ENCODE results near the gene ASH1L. TPM values are rescaled to one million over a fixed set of nuclear protein-coding genes. Genes with fewer than 3 reads are reported as not detected.

The ASH1L gene
- total and polyA plus RNA-seq, 9 of the 15 experiments (the other 6 are each of a cell fraction or from before 2014, with no cell fraction given): 2.0 to 23.3 (median 14.6) TPM

DNA sequence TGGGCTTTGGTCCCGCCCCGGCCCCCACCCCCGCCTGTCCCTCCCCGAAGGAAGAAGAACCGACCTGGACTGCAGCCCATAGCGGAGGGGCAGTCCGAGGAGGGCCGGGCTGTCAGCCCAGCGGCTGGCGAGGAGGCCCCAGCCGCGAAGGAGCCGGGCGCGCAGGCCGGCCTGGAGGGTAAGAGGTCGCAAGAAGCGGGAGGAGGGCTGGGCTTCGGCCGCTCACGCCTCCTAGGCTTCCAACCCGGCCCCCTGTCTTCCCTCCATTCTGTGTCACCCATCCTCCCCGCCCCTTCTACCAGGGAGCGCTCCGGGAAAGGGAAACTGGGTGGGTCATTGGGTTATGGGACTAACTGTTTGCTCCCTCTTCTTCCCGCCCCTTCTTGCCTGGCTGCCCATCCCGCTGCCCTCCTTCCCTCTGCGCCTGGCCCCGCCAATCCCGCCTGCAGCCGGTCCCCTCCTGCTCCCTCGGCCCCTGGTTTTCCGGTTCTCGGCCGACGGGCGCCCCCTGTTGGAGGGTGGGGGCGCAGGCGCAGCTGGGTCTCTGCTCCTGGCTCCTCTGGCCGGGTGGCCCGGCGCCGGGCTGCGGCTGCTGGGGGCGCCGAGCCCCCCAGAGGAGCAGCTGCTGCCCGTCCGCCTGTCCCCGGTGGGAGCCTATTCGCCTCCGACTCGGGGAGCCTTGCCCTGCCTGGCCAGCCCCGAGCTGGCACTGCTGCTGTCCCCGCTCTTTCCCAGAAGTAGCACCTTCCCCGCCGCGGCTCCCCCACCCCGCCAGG lies 239.5 kb downstream of the ASH1L start (continued):
- TF ChIP-seq HDAC1 (IDR thresholded peaks at IDR 0.05) (peak in 1 of 2 experiments; percentile 86; a peak in 2 of 4 replicates), RBFOX2 (IDR thresholded peaks at IDR 0.05; ENCODE audit: low read depth, low read length) (peak; percentile 59; the same call in 1 of the 2 replicates), NCOA4 (IDR thresholded peaks at IDR 0.05; ENCODE audit: partially characterized antibody) (no peak), HNRNPK (IDR thresholded peaks at IDR 0.05; ENCODE audit: low read depth, low read length, poor library complexity, severe bottlenecking) (peak; percentile 36), ZBED1 (IDR thresholded peaks at IDR 0.05) (no peak), ZBTB7A (IDR thresholded peaks at IDR 0.05; ENCODE audit: borderline replicate concordance, control insufficient read depth, low read depth, low read length) (peak; percentile 78; the same call in 1 of the 2 replicates), ESRRA (IDR thresholded peaks at IDR 0.05; ENCODE audit: borderline replicate concordance, low read depth) (peak; percentile 30), L3MBTL2 (IDR thresholded peaks at IDR 0.05) (peak; percentile 76), ATF6 (CRISPR knock-in tag; IDR thresholded peaks at IDR 0.05) (no peak), HDAC8 (tag; IDR thresholded peaks at IDR 0.05) (no peak), HNRNPL (IDR thresholded peaks at IDR 0.05; ENCODE audit: low read depth, low read length) (0 out of 2 replicates have a peak, but pooled peaks have one; percentile 20), GMEB1 (CRISPR knock-in tag; IDR thresholded peaks at IDR 0.05) (no peak), ZKSCAN1 (IDR thresholded peaks at IDR 0.05; ENCODE audit: low read depth, low read length) (0 out of 2 replicates have a peak, but pooled peaks have one; percentile 38), CTBP1 (IDR thresholded peaks at IDR 0.05; ENCODE audit: borderline replicate concordance) (peak; percentile 87; the same call in 1 of the 2 replicates), MTA1 (IDR thresholded peaks at IDR 0.05; ENCODE audit: borderline replicate concordance) (0 out of 2 replicates have a peak, but pooled peaks have one; percentile 35), FOXJ3 (CRISPR knock-in tag; IDR thresholded peaks at IDR 0.05) (no peak), KHSRP (IDR thresholded peaks at IDR 0.05) (no peak), NBN (IDR thresholded peaks at IDR 0.05; ENCODE audit: low read depth) (peak; percentile 85; the same call in 1 of the 2 replicates), SMARCC2 (IDR thresholded peaks at IDR 0.05; ENCODE audit: low read depth) (no peak), TBP (optimal IDR thresholded peaks at IDR 0.05; ENCODE audit: low read depth, low read length) (peak; percentile 32), TAF15 (IDR thresholded peaks at IDR 0.05; ENCODE audit: low read depth, low read length) (no peak), PKNOX1 (IDR thresholded peaks at IDR 0.05) (peak; percentile 40), HNRNPLL (IDR thresholded peaks at IDR 0.05; ENCODE audit: low read depth, low read length, poor library complexity, severe bottlenecking) (no peak), SIN3A (IDR thresholded peaks at IDR 0.05; ENCODE audit: borderline replicate concordance in 2 of 2, control insufficient read depth in 1 of 2, low read depth in 2 of 2, low read length in 2 of 2) (peak in 1 of 2 experiments; percentile 43; a peak in 1 of 4 replicates)
